Endodermal cell (in vitro differentiated cells): Measurements from ENCODE around the gene TCL1B. TPM values are rescaled to one million over a fixed set of nuclear protein-coding genes. Genes with fewer than 3 reads are reported as not detected.

Experiments
- DNase-seq: peaks from one replicate; pipeline ENCODE4 v3.0.0-alpha.2; 2017
- H3K27ac ChIP-seq: 2 replicates; pipeline ENCODE4 v1.5.1; 2013; ENCODE audit warnings: mild to moderate bottlenecking, low read depth, low read length, moderate library complexity
- H3K27me3 ChIP-seq: 2 replicates; pipeline ENCODE4 v1.6.1; 2013; ENCODE audit warnings: mild to moderate bottlenecking, low read length, moderate library complexity; ENCODE audit not compliant: insufficient read depth, control insufficient read depth, poor library complexity, severe bottlenecking
- H3K36me3 ChIP-seq: 2 replicates; pipeline ENCODE4 v1.7.0; 2013; ENCODE audit warnings: mild to moderate bottlenecking, low read length, moderate library complexity; ENCODE audit not compliant: control insufficient read depth, insufficient read depth
- H3K4me1 ChIP-seq: one replicate; pipeline ENCODE4 v1.7.0; 2013; ENCODE audit warnings: low read length; ENCODE audit not compliant: control insufficient read depth, insufficient read depth
- H3K4me3 ChIP-seq: 2 replicates; pipeline ENCODE4 v1.5.1; 2013; ENCODE audit warnings: mild to moderate bottlenecking, low read length, moderate library complexity
- H3K9ac ChIP-seq: 2 replicates; pipeline ENCODE4 v1.6.1; 2013; ENCODE audit warnings: mild to moderate bottlenecking, low read length, moderate library complexity; ENCODE audit not compliant: poor library complexity, severe bottlenecking; ENCODE audit errors: extremely low read depth
- H3K9me3 ChIP-seq: 2 replicates; pipeline ENCODE4 v1.6.1; 2013; ENCODE audit warnings: mild to moderate bottlenecking, low read length, moderate library complexity; ENCODE audit not compliant: control insufficient read depth
- H3K27ac Mint-ChIP-seq: 2 replicates; pipeline ENCODE4 v1.8.0; 2020; ENCODE audit warnings: mixed read lengths
- H3K27me3 Mint-ChIP-seq: 2 replicates; pipeline ENCODE4 v1.8.0; 2021; ENCODE audit warnings: mild to moderate bottlenecking, mixed read lengths; ENCODE audit not compliant: insufficient read depth
- H3K36me3 Mint-ChIP-seq: 2 replicates; pipeline ENCODE4 v1.8.0; 2020; ENCODE audit warnings: low read depth, mixed read lengths
- H3K4me1 Mint-ChIP-seq: 2 replicates; pipeline ENCODE4 v1.8.0; 2020; ENCODE audit warnings: mixed read lengths
- H3K4me3 Mint-ChIP-seq: 2 replicates; pipeline ENCODE4 v1.8.0; 2020; ENCODE audit warnings: mild to moderate bottlenecking, moderate library complexity, mixed read lengths
- H3K9me3 Mint-ChIP-seq: 2 replicates; pipeline ENCODE4 v1.8.0; 2020; ENCODE audit warnings: mild to moderate bottlenecking, mixed read lengths
- CTCF ChIP-seq: fragments of 200-600 bp; sonication (generic); conservative IDR thresholded peaks from 2 replicates; pipeline ENCODE4 v1.5.0; 2021; ENCODE audit warnings: antibody characterized with exemption, mild to moderate bottlenecking
- WGBS, 2 experiments: methylation state at CpG; one replicate each; pipeline versions ENCODE4 v1.1.5 to v1.1.7; 2013; ENCODE audit warnings: missing lambda C conversion rate in 2 of 2, mixed read lengths in 1 of 2; ENCODE audit not compliant: insufficient coverage in 1 of 2, insufficient read length in 1 of 2; 5-methylcytosine and 5-hydroxymethylcytosine counted together
- long read RNA-seq, 4 experiments: library from polyadenylated mRNA in 2 of 4; library from RNA in 1 of 4; library from capped mRNA in 1 of 4; stranded (forward) in 3 of 4; unstranded in 1 of 4; transcript quantifications; one replicate each; pipeline ENCODE4 v2.0.0, GENCODE V29; 2020 to 2021; ENCODE audit warnings: inconsistent platforms in 1 of 4
- polyA plus RNA-seq, 2 experiments: library from polyadenylated mRNA; stranded (reverse); fragments of 50-300 nt; gene quantifications; one replicate each; pipeline ENCODE4 v1.2.3, GENCODE V29; 2013
- total RNA-seq, 2 donors: library from RNA; stranded (reverse); fragmentation: NEBNext Ultra II Directional in 1 of 2; extraction: Animal tissue kit (Norgen Biotek cat#: 25700) in 1 of 2; gene quantifications; 2 replicates in 1 of 2; 3 replicates in 1 of 2; pipeline ENCODE4 v1.2.1, GENCODE V29; 2021

TCL1B gene
- under 1 TPM; 0.62 to 0.95 TPM for total RNA-seq
- polyA plus RNA-seq (2013, experiment 1 of 2) = 0.57 TPM
- not detected for polyA plus RNA-seq (2013, experiment 2 of 2)
- long read RNA-seq, experiment 1 = 0 reads
- long read RNA-seq, experiment 2, partial matches to known transcripts = 0 of 1 reads
- long read RNA-seq, experiment 2, other reads (novel, unspliced or antisense) = 1 of 1 reads
- long read RNA-seq, experiment 3, partial matches to known transcripts = 0 of 1 reads
- long read RNA-seq, experiment 3, other reads (novel, unspliced or antisense) = 0 of 1 reads
- long read RNA-seq, experiment 4, transcript TCL1B-201 (4 exons, 1,166 nt) = major isoform, 5 of 5 reads
- long read RNA-seq, experiment 4, partial matches to known transcripts = 0 of 5 reads
- long read RNA-seq, experiment 4, other reads (novel, unspliced or antisense) = 0 of 5 reads

- peak; percentile 61 for DNase-seq
- Histone ChIP-seq H3K4me1 (no peaks in the 10 kb centered on the region), H3K4me3 (no peak within 1 kb of the TSS), H3K36me3 (no peaks in the 10 kb centered on the region), H3K9ac (no peak within 1 kb of the TSS), H3K27ac (no peak within 1 kb of the TSS), H3K27me3 (peaks cover 6% of the 10 kb centered on the region), H3K9me3 (no peaks in the 10 kb centered on the region)
- H3K9me3 Mint-ChIP-seq = no peaks in the 10 kb centered on the region
- no peak for TF ChIP-seq CTCF
- no peak within 1 kb of the TSS for H3K4me3 Mint-ChIP-seq
- H3K27ac Mint-ChIP-seq = no peak within 1 kb of the TSS
- 87 to 96% methylated on average over 22 to 34 of the region's 38 CpGs for WGBS, 2 experiments
- H3K36me3 Mint-ChIP-seq = no peaks in the 10 kb centered on the region
- peaks cover 13% of the 10 kb centered on the region for H3K4me1 Mint-ChIP-seq
- H3K27me3 Mint-ChIP-seq = peaks cover 19% of the 10 kb centered on the region
Measured at GRCh38 chr14:95685978-95686922, at the start of gene TCL1B. TSS of gene TCL1B (plus strand) at chr14:95686426. CDS start at chr14:95686468, 42 bp downstream.

- H3K4me3 ChIP-seq = no peak overlapping the region
- no peak for TF ChIP-seq CTCF
- no peak overlapping the region for H3K27ac ChIP-seq
- peaks cover 60% of the 10 kb centered on the region for H3K27me3 ChIP-seq
- peaks cover 46% of the 10 kb centered on the region for H3K27me3 Mint-ChIP-seq
- H3K9ac ChIP-seq = no peak overlapping the region
- H3K4me1 ChIP-seq = no peaks in the 10 kb centered on the region
- no peaks in the 10 kb centered on the region for H3K4me1 Mint-ChIP-seq
- no peaks in the 10 kb centered on the region for H3K9me3 ChIP-seq
- H3K36me3 ChIP-seq = no peaks in the 10 kb centered on the region
- H3K9me3 Mint-ChIP-seq = no peaks in the 10 kb centered on the region
- no peaks in the 10 kb centered on the region for H3K36me3 Mint-ChIP-seq
- WGBS, 2 experiments = 92 to 100% methylated on average over 1 to 3 of the region's 3 CpGs
- DNase-seq = no peak
- H3K4me3 Mint-ChIP-seq = no peak overlapping the region
- H3K27ac Mint-ChIP-seq = no peak overlapping the region
Measured at GRCh38 chr14:95644981-95645380, 41.2 kb upstream of the TCL1B start.

- Mint-ChIP-seq H3K4me3 (no peak overlapping the region), H3K4me1 (no peaks in the 10 kb centered on the region), H3K27ac (no peak overlapping the region), H3K27me3 (peaks cover 45% of the 10 kb centered on the region), H3K36me3 (no peaks in the 10 kb centered on the region), H3K9me3 (no peaks in the 10 kb centered on the region)
- H3K9me3 ChIP-seq = no peaks in the 10 kb centered on the region
- DNase-seq = no peak
- no peak overlapping the region for H3K9ac ChIP-seq
- no peak overlapping the region for H3K27ac ChIP-seq
- no peak for TF ChIP-seq CTCF
- no peaks in the 10 kb centered on the region for H3K4me1 ChIP-seq
- WGBS, 2 experiments = 90 to 96% methylated on average over 8 to 10 of the region's 10 CpGs
- peaks cover 55% of the 10 kb centered on the region for H3K27me3 ChIP-seq
- no peak overlapping the region for H3K4me3 ChIP-seq
- H3K36me3 ChIP-seq = no peaks in the 10 kb centered on the region
Measured at GRCh38 chr14:95645389-95645996, 40.7 kb upstream of the TCL1B start.
